Epithelial cell of esophagus (primary cell): ENCODE results near the gene INPP5A.

ENCODE experiments used
- DNase-seq: peaks from one replicate; pipeline ENCODE4 v3.0.0; 2010; ENCODE audit warnings: low read depth
- H3K4me3 ChIP-seq: 2 replicates; pipeline ENCODE4 v1.5.1; 2011; ENCODE audit warnings: mild to moderate bottlenecking, low read length, control low read depth
- CTCF ChIP-seq: IDR thresholded peaks from 2 replicates; pipeline ENCODE4 v1.5.1; 2011; ENCODE audit warnings: low read depth, mild to moderate bottlenecking, low read length, control low read depth, inconsistent platforms; ENCODE audit not compliant: insufficient read depth; ENCODE audit errors: missing control alignments

The INPP5A gene

GRCh38 chr10:132554053-132554990, 16.7 kb downstream of the INPP5A start:
- H3K4me3 ChIP-seq = no peak overlapping the region
- DNase-seq = no peak
- TF ChIP-seq CTCF = no peak

- TF ChIP-seq CTCF = no peak
- DNase-seq = no peak
- H3K4me3 ChIP-seq = no peak overlapping the region
Observed at GRCh38 chr10:132554991-132555647, 17.5 kb downstream of the INPP5A start.

GRCh38 chr10:132555648-132556575, 18.3 kb downstream of the INPP5A start:
- H3K4me3 ChIP-seq = no peak overlapping the region
- no peak for TF ChIP-seq CTCF
- no peak for DNase-seq

- TF ChIP-seq CTCF = no peak
- DNase-seq = no peak
- no peak overlapping the region for H3K4me3 ChIP-seq
Observed at GRCh38 chr10:132556994-132557441, 19.4 kb downstream of the INPP5A start.

GRCh38 chr10:132557696-132558515, 20.3 kb downstream of the INPP5A start:
- DNase-seq = no peak
- no peak overlapping the region for H3K4me3 ChIP-seq
- TF ChIP-seq CTCF = no peak
